NT2/D1 (cell line): ENCODE measurements around the gene AMH.

Source experiments
- SUZ12 ChIP-seq: IDR thresholded peaks from 2 replicates; pipeline ENCODE4 v1.6.1; 2011; ENCODE audit not compliant: insufficient read length, insufficient read depth; ENCODE audit errors: extremely low read depth
- YY1 ChIP-seq: IDR thresholded peaks from 2 replicates; pipeline ENCODE4 v1.6.1; 2011; ENCODE audit not compliant: insufficient read length, insufficient read depth
- ZNF274 ChIP-seq: IDR thresholded peaks from 2 replicates; pipeline ENCODE4 v1.6.1; 2011; ENCODE audit warnings: mild to moderate bottlenecking, low read depth, low read length

GRCh38 chr19:2261438-2262172 is 12.5 kb downstream of the AMH start:
- TF ChIP-seq YY1 (peak; percentile 31), ZNF274 (no peak), SUZ12 (no peak)
